ENCODE data around the gene DHH. TPM values are rescaled to one million over a fixed set of nuclear protein-coding genes. Genes with fewer than 3 reads are reported as not detected.

The DHH gene
- total and polyA plus RNA-seq, 4 donors = 1.3 to 8.1 (median 5.1) TPM

- Histone ChIP-seq H3K9me3 (ENCODE audit: control insufficient read depth, insufficient read depth, low read length) (no peaks in the 10 kb centered on the region), H3K4me1 (ENCODE audit: control insufficient read depth, insufficient read depth, low read length) (peaks cover 17% of the 10 kb centered on the region), H3K4me3 (ENCODE audit: low read depth, low read length) (no peak overlapping the region), H3K36me3 (ENCODE audit: control insufficient read depth, insufficient read depth, low read length) (peaks cover 70% of the 10 kb centered on the region), H3K27me3 (ENCODE audit: control insufficient read depth, insufficient read depth, low read length) (no peaks in the 10 kb centered on the region), H3K27ac (ENCODE audit: low read depth, low read length) (no peak overlapping the region)
- 92% methylated on average over 16 of the region's 16 CpGs for WGBS (ENCODE audit: insufficient coverage)
- DNase-seq (ENCODE audit: low read depth in 4 of 6, low spot score in 6 of 6) = no peak
These were observed 42.0 kb downstream of the DHH start for GRCh38 chr12:49052451-49053208.

- no peak for DNase-seq (ENCODE audit: low read depth in 4 of 6, low spot score in 6 of 6)
- Histone ChIP-seq H3K27me3 (ENCODE audit: control insufficient read depth, insufficient read depth, low read length) (no peaks in the 10 kb centered on the region), H3K4me3 (ENCODE audit: low read depth, low read length) (no peak overlapping the region), H3K36me3 (ENCODE audit: control insufficient read depth, insufficient read depth, low read length) (peaks cover 77% of the 10 kb centered on the region), H3K27ac (ENCODE audit: low read depth, low read length) (no peak overlapping the region), H3K9me3 (ENCODE audit: control insufficient read depth, insufficient read depth, low read length) (no peaks in the 10 kb centered on the region), H3K4me1 (ENCODE audit: control insufficient read depth, insufficient read depth, low read length) (peaks cover 9% of the 10 kb centered on the region)
- 96% methylated on average over 18 of the region's 20 CpGs for WGBS (ENCODE audit: insufficient coverage)
These were observed 42.7 kb downstream of the DHH start for GRCh38 chr12:49051777-49052438.

- H3K4me3 ChIP-seq (ENCODE audit: low read depth, low read length) = no peak overlapping the region
- peaks cover 83% of the 10 kb centered on the region for H3K36me3 ChIP-seq (ENCODE audit: control insufficient read depth, insufficient read depth, low read length)
- no peaks in the 10 kb centered on the region for H3K9me3 ChIP-seq (ENCODE audit: control insufficient read depth, insufficient read depth, low read length)
- no peaks in the 10 kb centered on the region for H3K27me3 ChIP-seq (ENCODE audit: control insufficient read depth, insufficient read depth, low read length)
- WGBS (ENCODE audit: insufficient coverage) = 96% methylated on average over 18 of the region's 18 CpGs
- H3K4me1 ChIP-seq (ENCODE audit: control insufficient read depth, insufficient read depth, low read length) = peaks cover 8% of the 10 kb centered on the region
- no peak for DNase-seq (ENCODE audit: low read depth in 4 of 6, low spot score in 6 of 6)
- H3K27ac ChIP-seq (ENCODE audit: low read depth, low read length) = no peak overlapping the region
These were observed 43.2 kb downstream of the DHH start for GRCh38 chr12:49051373-49051764.

GRCh38 chr12:49050507-49051372 lies 43.9 kb downstream of the DHH start:
- H3K27ac ChIP-seq (ENCODE audit: low read depth, low read length) = no peak overlapping the region
- H3K4me3 ChIP-seq (ENCODE audit: low read depth, low read length) = no peak overlapping the region
- H3K36me3 ChIP-seq (ENCODE audit: control insufficient read depth, insufficient read depth, low read length) = peaks cover 89% of the 10 kb centered on the region
- H3K27me3 ChIP-seq (ENCODE audit: control insufficient read depth, insufficient read depth, low read length) = no peaks in the 10 kb centered on the region
- no peaks in the 10 kb centered on the region for H3K9me3 ChIP-seq (ENCODE audit: control insufficient read depth, insufficient read depth, low read length)
- 94% methylated on average over 9 of the region's 13 CpGs for WGBS (ENCODE audit: insufficient coverage)
- no peak for DNase-seq (ENCODE audit: low read depth in 4 of 6, low spot score in 6 of 6)
- peaks cover 6% of the 10 kb centered on the region for H3K4me1 ChIP-seq (ENCODE audit: control insufficient read depth, insufficient read depth, low read length)

GRCh38 chr12:49049566-49050224 lies 44.9 kb downstream of the DHH start:
- Histone ChIP-seq H3K4me3 (ENCODE audit: low read depth, low read length) (no peak overlapping the region), H3K36me3 (ENCODE audit: control insufficient read depth, insufficient read depth, low read length) (peaks cover 97% of the 10 kb centered on the region), H3K27ac (ENCODE audit: low read depth, low read length) (no peak overlapping the region), H3K4me1 (ENCODE audit: control insufficient read depth, insufficient read depth, low read length) (no peaks in the 10 kb centered on the region), H3K9me3 (ENCODE audit: control insufficient read depth, insufficient read depth, low read length) (no peaks in the 10 kb centered on the region), H3K27me3 (ENCODE audit: control insufficient read depth, insufficient read depth, low read length) (no peaks in the 10 kb centered on the region)
- WGBS (ENCODE audit: insufficient coverage) = 91% methylated on average over 20 of the region's 20 CpGs
- DNase-seq (ENCODE audit: low read depth in 4 of 6, low spot score in 6 of 6) = no peak

DNA sequence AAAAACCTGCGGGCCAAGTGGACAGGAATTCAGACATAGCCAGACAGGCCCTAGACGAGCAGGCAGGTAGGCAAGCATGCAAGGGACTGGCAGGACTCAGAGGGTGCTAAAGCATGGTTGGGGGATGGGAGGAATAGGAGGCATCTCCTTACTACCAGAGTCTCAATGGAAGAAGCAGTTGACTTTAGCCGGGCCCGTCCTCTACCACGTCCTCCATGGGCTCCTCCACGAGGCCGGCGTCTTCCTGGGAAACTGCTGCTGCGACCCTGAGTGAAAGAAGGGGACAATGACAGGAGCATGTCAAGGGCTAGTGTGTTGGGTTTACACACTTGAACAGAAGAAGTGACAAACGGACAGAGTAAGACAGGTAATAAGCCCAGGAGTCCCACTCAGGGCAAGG lies 45.6 kb downstream of the DHH start:
- H3K36me3 ChIP-seq (ENCODE audit: control insufficient read depth, insufficient read depth, low read length) = peaks cover 97% of the 10 kb centered on the region
- no peak for DNase-seq (ENCODE audit: low read depth in 4 of 6, low spot score in 6 of 6)
- no peaks in the 10 kb centered on the region for H3K9me3 ChIP-seq (ENCODE audit: control insufficient read depth, insufficient read depth, low read length)
- no peaks in the 10 kb centered on the region for H3K4me1 ChIP-seq (ENCODE audit: control insufficient read depth, insufficient read depth, low read length)
- no peak overlapping the region for H3K27ac ChIP-seq (ENCODE audit: low read depth, low read length)
- 92% methylated on average over 10 of the region's 10 CpGs for WGBS (ENCODE audit: insufficient coverage)
- no peaks in the 10 kb centered on the region for H3K27me3 ChIP-seq (ENCODE audit: control insufficient read depth, insufficient read depth, low read length)
- no peak overlapping the region for H3K4me3 ChIP-seq (ENCODE audit: low read depth, low read length)

DNA sequence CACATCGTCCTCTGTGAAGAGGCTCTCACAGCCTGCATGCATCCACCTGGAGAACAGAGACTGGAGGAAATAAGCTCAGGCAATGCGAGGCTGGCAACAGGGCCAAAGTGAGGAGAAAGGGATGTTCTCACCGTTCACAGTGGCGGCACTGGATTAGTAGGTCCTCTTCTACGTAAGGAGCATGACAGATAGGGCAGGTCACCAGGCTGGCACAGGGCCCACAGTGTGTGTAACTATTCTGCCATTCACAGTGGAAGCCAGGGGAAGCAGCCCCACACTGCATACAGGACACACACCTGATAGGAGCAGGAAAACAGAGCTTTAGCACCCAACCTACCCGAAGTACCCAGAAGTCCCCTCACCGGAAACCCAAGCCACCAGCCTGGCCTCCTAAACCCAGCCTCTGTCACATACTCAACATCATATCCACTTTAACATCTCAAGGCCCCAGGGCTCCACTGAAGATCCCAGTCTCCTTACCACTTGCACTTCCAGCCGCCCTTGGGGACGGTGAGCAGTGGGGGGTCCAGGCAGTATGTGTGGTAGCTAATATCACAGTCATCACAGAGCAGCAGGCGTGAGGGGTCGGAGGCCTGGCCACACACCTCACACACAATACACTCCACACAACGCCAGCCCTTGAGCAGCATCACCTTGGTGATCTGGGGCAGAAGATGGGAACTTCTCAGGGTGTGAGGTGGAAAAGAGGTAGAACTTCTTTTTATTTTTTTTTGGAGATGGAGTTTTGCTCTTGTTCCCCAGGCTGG lies 48.3 kb downstream of the DHH start:
- no peak for DNase-seq (ENCODE audit: low read depth in 4 of 6, low spot score in 6 of 6)
- no peaks in the 10 kb centered on the region for H3K9me3 ChIP-seq (ENCODE audit: control insufficient read depth, insufficient read depth, low read length)
- no peaks in the 10 kb centered on the region for H3K27me3 ChIP-seq (ENCODE audit: control insufficient read depth, insufficient read depth, low read length)
- H3K27ac ChIP-seq (ENCODE audit: low read depth, low read length) = no peak overlapping the region
- no peak overlapping the region for H3K4me3 ChIP-seq (ENCODE audit: low read depth, low read length)
- WGBS (ENCODE audit: insufficient coverage) = 88% methylated on average over 7 of the region's 12 CpGs
- H3K36me3 ChIP-seq (ENCODE audit: control insufficient read depth, insufficient read depth, low read length) = peaks cover 97% of the 10 kb centered on the region
- H3K4me1 ChIP-seq (ENCODE audit: control insufficient read depth, insufficient read depth, low read length) = no peaks in the 10 kb centered on the region

DNA sequence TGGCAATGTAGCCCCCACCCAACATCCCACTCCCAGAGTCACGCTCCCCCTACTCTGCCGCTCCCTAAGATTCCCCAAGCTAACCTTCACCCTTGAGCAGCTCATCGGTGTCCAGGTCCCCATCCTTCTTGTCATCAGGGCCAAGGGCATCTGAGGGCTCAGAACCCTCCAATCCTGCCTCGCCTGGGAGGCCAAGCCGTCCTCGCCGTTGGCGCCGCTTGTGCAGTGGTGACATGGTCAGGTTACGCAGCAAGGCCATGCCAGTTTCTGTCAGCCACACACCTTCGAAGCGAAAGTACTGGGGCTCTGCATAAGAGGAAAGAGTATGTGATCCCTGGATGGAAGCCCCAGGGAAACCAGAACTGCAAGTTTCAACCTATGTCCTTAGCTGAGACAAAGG lies 49.9 kb downstream of the DHH start:
- Histone ChIP-seq H3K27ac (ENCODE audit: low read depth, low read length) (no peak overlapping the region), H3K27me3 (ENCODE audit: control insufficient read depth, insufficient read depth, low read length) (no peaks in the 10 kb centered on the region), H3K4me3 (ENCODE audit: low read depth, low read length) (no peak overlapping the region), H3K36me3 (ENCODE audit: control insufficient read depth, insufficient read depth, low read length) (peaks cover 97% of the 10 kb centered on the region), H3K9me3 (ENCODE audit: control insufficient read depth, insufficient read depth, low read length) (no peaks in the 10 kb centered on the region), H3K4me1 (ENCODE audit: control insufficient read depth, insufficient read depth, low read length) (no peaks in the 10 kb centered on the region)
- no peak for DNase-seq (ENCODE audit: low read depth in 4 of 6, low spot score in 6 of 6)
- WGBS (ENCODE audit: insufficient coverage) = 97% methylated on average over 12 of the region's 12 CpGs

GRCh38 chr12:49043856-49044258 lies 50.7 kb downstream of the DHH start:
- no peak overlapping the region for H3K27ac ChIP-seq (ENCODE audit: low read depth, low read length)
- H3K9me3 ChIP-seq (ENCODE audit: control insufficient read depth, insufficient read depth, low read length) = no peaks in the 10 kb centered on the region
- peaks cover 98% of the 10 kb centered on the region for H3K36me3 ChIP-seq (ENCODE audit: control insufficient read depth, insufficient read depth, low read length)
- DNase-seq (ENCODE audit: low read depth in 4 of 6, low spot score in 6 of 6) = peak in 1 of 6 donors; percentile 30
- H3K27me3 ChIP-seq (ENCODE audit: control insufficient read depth, insufficient read depth, low read length) = no peaks in the 10 kb centered on the region
- no peak overlapping the region for H3K4me3 ChIP-seq (ENCODE audit: low read depth, low read length)
- 51% methylated on average over 8 of the region's 11 CpGs for WGBS (ENCODE audit: insufficient coverage)
- no peaks in the 10 kb centered on the region for H3K4me1 ChIP-seq (ENCODE audit: control insufficient read depth, insufficient read depth, low read length)

Data from spinal cord (tissue), 10 donors.